ENCODE measurements around the gene CPPED1.

DNA sequence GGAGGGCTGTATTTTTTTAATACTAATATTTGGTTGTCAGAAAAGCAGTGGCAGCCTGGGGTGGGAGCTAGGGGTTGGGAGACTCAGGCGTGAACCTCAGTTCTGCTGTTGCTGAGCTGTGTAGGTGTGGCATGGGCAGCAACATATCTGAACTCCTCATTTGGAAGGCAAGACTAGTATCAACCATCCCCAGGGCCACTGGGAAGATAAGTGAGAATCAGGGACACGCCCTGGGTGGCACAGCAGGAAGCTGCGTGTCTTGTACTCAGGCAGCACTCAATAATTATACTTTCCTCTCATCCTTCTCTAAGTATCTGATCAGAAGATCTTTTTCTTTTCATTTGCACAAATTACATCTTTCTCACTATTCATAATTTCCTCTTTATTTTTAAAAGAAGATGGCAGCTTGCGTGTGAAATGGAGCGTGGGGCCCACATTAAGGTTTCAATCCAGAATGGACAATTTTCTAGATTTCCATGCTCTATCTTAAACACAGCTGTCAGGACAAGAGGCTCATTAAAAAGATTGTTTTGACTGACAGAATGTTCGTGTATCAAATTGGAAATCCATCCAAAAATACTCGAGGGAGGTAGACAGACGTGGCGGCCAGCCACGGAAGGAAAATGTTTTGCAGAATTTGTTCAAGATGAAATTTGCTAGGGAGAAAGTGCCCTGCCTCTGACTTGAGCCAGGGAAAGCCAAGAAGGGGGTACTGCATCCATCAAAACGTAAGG lies 121.1 kb downstream of the CPPED1 start:
- TF ChIP-seq, protein P1, sequence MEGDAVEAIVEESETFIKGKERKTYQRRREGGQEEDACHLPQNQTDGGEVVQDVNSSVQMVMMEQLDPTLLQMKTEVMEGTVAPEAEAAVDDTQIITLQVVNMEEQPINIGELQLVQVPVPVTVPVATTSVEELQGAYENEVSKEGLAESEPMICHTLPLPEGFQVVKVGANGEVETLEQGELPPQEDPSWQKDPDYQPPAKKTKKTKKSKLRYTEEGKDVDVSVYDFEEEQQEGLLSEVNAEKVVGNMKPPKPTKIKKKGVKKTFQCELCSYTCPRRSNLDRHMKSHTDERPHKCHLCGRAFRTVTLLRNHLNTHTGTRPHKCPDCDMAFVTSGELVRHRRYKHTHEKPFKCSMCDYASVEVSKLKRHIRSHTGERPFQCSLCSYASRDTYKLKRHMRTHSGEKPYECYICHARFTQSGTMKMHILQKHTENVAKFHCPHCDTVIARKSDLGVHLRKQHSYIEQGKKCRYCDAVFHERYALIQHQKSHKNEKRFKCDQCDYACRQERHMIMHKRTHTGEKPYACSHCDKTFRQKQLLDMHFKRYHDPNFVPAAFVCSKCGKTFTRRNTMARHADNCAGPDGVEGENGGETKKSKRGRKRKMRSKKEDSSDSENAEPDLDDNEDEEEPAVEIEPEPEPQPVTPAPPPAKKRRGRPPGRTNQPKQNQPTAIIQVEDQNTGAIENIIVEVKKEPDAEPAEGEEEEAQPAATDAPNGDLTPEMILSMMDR (IDR thresholded peaks at IDR 0.05) = no peak
- TF ChIP-seq POLR2A (IDR thresholded peaks at IDR 0.05) = no peak
- no peak for TF ChIP-seq EP300 (IDR thresholded peaks at IDR 0.05)

Data from tibial nerve (tissue), 4 donors.